WERI-Rb-1 (cell line): ENCODE results near the gene HES2.
"Not testable (repeated sequence)": the region's sequence is repeated elsewhere in the genome, so short reads cannot be mapped to it uniquely, and the experiment has no call there.

Experiments used
- DNase-seq: peaks from one replicate; pipeline ENCODE4 v3.0.0-alpha.2; 2020
- H3K27ac ChIP-seq: fragments of 250-450 bp; sonication (Bioruptor Pico); 2 replicates; pipeline ENCODE4 v1.5.1; 2020; ENCODE audit warnings: mild to moderate bottlenecking, moderate library complexity
- H3K27me3 ChIP-seq: fragments of 250-450 bp; sonication (Bioruptor Pico); 2 replicates; pipeline ENCODE4 v1.5.1; 2021; ENCODE audit warnings: mild to moderate bottlenecking, low read depth, moderate library complexity; ENCODE audit not compliant: insufficient read depth, severe bottlenecking
- H3K36me3 ChIP-seq: fragments of 250-450 bp; sonication (Bioruptor Pico); 2 replicates; pipeline ENCODE4 v1.5.1; 2020; ENCODE audit warnings: mild to moderate bottlenecking, moderate library complexity
- H3K4me3 ChIP-seq: 2 replicates; pipeline ENCODE4 v1.5.1; 2011; ENCODE audit warnings: low read depth, mild to moderate bottlenecking, control low read depth, low read length
- H3K9me3 ChIP-seq: fragments of 250-450 bp; sonication (Bioruptor Pico); 2 replicates; pipeline ENCODE4 v1.5.1; 2021; ENCODE audit warnings: mild to moderate bottlenecking, moderate library complexity; ENCODE audit not compliant: severe bottlenecking
- TF ChIP-seq, protein P1 (sequence below): IDR thresholded peaks from 2 replicates; pipeline ENCODE4 v1.5.1; 2011; ENCODE audit warnings: low read depth, mild to moderate bottlenecking, control low read depth, inconsistent platforms, low read length

The HES2 gene

DNA sequence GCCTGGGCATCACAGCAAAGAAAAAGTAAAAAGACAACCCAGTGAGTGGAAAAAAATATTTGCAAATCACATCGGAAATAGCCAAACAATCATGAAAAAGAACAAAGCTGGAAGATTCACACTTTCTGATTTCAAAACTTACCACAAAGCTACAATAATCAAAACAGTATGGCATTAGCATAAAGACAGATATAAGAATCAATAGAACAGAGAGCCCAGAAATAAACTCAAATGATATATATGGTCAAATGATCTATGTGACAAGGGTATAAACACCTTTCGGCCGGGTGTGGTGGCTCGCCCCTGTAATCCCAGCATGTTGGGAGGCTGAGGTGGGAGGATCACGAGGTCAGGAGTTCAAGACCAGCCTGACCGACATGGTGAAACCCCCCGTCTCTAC, 39.7 kb downstream of the HES2 start:
- Histone ChIP-seq H3K27ac (no peak overlapping the region), H3K27me3 (no peaks in the 10 kb centered on the region), H3K4me3 (no peak overlapping the region), H3K36me3 (no peaks in the 10 kb centered on the region; the same call in none of the 2 replicates), H3K9me3 (peaks cover 2% of the 10 kb centered on the region)
- no peak for DNase-seq
- TF ChIP-seq, protein P1, sequence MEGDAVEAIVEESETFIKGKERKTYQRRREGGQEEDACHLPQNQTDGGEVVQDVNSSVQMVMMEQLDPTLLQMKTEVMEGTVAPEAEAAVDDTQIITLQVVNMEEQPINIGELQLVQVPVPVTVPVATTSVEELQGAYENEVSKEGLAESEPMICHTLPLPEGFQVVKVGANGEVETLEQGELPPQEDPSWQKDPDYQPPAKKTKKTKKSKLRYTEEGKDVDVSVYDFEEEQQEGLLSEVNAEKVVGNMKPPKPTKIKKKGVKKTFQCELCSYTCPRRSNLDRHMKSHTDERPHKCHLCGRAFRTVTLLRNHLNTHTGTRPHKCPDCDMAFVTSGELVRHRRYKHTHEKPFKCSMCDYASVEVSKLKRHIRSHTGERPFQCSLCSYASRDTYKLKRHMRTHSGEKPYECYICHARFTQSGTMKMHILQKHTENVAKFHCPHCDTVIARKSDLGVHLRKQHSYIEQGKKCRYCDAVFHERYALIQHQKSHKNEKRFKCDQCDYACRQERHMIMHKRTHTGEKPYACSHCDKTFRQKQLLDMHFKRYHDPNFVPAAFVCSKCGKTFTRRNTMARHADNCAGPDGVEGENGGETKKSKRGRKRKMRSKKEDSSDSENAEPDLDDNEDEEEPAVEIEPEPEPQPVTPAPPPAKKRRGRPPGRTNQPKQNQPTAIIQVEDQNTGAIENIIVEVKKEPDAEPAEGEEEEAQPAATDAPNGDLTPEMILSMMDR: no peak

DNA sequence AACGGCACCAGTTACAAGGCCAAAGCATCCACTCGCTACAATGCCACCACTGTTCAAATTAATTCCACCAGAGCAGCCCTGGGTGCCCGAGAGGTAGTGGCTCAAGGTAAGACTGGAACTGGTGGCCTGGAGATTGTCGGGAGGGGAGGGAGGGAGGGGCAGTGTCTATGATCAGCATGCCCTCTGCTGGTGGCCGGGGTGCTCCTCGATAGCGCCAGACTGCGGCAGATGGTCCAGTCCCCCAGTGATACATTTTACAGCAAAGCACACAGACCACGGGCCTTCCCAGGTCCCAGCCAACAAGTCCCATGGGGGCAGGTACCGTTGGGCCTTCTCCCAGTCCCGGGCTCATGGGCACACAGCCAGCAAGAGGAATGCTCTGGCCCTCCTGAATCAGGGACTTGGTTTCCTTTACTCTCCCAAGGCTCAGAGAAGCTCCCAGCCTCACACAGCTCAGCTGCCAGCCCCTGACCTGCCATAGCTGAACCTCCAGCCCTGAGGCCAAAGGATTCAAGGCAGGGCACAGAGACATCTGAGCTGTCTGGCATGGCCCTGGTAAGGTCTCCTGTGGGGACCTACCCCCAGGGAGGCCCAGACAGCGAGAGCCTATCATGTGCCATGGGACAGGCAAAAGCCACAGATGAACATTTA, 41.5 kb downstream of the HES2 start:
- H3K36me3 ChIP-seq: no peaks in the 10 kb centered on the region; the same call in 1 of the 2 replicates
- peak overlapping the region; percentile 68 for H3K27ac ChIP-seq
- no peak overlapping the region for H3K4me3 ChIP-seq
- peaks cover 2% of the 10 kb centered on the region for H3K9me3 ChIP-seq
- peak; percentile 88 for DNase-seq
- H3K27me3 ChIP-seq: no peaks in the 10 kb centered on the region
- TF ChIP-seq, protein P1: peak; percentile 80

DNA sequence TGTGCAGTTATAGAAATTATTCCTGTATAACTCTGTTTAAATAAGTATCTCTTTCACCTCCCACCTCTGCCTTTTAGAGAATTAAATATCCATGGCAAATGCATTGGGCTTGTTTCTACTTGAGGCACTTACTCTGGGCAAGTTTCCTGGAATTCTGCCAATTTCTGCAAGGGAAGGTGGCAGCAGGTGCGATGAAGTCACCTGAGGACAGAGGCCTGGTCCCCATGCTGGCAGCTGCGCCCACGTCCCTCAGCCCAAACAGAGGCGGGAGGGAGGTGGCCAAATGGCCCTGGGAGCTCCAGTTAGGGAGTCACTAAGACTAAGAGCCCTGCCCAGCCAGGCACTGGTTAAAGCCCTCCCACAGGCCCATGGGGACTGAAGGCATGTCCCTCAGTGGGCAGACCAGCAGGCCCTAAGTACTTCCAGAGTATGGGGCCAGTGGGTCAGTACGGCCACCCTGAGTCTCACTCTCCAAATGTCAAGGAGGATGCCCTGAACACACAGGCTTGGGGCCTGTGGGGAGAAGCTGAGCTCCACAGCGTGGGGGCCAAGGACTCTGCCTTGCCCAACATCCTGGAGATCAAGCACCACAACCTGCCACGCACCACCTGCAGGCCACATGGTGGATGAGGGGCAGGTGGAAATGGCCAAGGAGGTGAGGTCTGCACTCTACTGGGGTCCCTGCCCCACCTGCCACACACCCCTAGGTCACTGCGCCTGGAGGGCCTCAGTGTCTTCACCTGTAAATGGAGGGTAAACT, 45.6 kb downstream of the HES2 start:
- Histone ChIP-seq H3K9me3 (no peaks in the 10 kb centered on the region), H3K4me3 (no peak overlapping the region), H3K36me3 (no peaks in the 10 kb centered on the region; the same call in 1 of the 2 replicates), H3K27ac (no peak overlapping the region), H3K27me3 (no peaks in the 10 kb centered on the region)
- TF ChIP-seq, protein P1: no peak
- DNase-seq: no peak

DNA sequence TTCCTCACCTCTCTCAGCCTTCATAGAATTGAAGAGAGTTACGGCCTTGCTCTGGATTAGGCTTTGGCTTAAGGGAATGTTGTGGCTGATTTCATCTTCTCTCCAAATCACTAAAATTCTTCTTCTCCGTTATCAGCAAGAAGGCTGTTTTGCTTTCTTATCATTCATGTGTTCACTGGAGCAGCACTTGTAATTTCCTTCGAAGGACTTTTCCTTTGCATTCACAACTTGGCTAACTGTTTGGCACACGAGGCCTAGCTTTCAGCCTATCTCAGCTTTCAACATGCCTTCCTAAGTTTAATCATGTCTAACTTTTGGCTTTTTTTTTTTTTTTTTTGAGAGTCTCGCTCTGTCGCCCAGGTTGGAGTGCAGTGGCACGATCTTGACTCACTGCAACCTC, 47.5 kb downstream of the HES2 start:
- not testable (repeated sequence) for H3K9me3 ChIP-seq, H3K36me3 ChIP-seq, H3K4me3 ChIP-seq, H3K27me3 ChIP-seq, DNase-seq, H3K27ac ChIP-seq

DNA sequence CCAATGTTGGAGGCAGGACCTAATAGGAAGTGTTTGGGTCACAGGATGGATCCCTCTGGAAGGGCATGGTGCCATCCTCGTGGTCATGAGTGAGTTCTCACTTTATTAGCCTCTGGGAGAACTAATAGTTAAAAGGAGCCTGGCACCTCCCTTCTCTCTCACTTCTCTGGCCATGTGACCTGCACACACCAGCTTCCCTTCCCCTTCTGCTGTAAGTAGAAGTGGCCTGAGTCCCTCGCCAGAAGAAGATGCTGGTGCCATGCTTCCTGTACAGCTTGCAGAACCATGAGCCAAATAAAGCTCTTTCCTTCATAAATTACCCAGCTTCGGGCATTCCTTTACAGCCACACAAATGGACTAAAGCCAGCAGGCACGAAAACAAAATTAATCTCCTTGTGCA, 49.7 kb downstream of the HES2 start:
- no peak for DNase-seq
- Histone ChIP-seq H3K27ac (no peak overlapping the region), H3K9me3 (no peaks in the 10 kb centered on the region), H3K36me3 (peaks cover 5% of the 10 kb centered on the region; the same call in 1 of the 2 replicates), H3K4me3 (no peak overlapping the region), H3K27me3 (no peaks in the 10 kb centered on the region)
- TF ChIP-seq, protein P1: no peak

DNA sequence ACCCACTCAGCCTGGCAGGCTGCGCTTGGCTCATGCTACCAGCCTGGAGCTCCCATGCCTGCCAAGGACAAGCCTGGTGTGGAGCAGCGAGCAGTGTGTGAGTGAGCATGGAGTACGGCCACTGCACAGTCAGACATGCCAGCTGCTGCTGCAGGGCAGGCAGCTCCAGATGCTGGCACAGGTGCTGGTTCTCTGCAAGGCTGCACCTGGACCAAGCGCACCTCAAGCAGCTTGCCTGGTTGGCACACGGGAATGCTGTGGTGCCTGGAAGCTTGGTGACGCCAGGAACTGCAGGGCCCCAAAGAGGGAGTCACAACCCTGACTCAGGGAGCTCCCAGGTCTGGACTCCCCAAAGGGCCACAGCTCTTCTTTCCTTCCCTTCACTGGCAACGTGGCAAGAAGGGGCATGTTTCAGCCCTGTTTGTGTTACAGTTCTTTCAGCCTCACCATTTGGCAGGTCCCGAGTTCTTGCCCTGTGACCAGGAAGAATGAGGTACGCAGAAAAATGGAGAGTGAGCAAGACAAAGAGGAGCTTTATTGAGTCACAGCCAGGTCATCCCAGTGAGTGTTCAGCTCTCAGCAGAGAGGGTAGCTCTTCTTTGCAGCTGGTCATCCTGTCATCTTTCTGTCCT, 52.2 kb downstream of the HES2 start:
- H3K36me3 ChIP-seq: peaks cover 8% of the 10 kb centered on the region
- H3K9me3 ChIP-seq: no peaks in the 10 kb centered on the region
- DNase-seq: no peak
- H3K27ac ChIP-seq: no peak overlapping the region
- no peak overlapping the region for H3K4me3 ChIP-seq
- TF ChIP-seq, protein P1: no peak
- H3K27me3 ChIP-seq: no peaks in the 10 kb centered on the region
